GM23248 (cell line): ENCODE results near the gene CADPS2. TPM values are rescaled to one million over a fixed set of nuclear protein-coding genes. Genes with fewer than 3 reads are reported as not detected.

Source experiments
- DNase-seq: peaks from one replicate; pipeline ENCODE4 v3.0.0-alpha.2; 2015
- H2AFZ ChIP-seq: fragments of 200-600 bp; sonication (generic); 2 replicates; pipeline ENCODE4 v1.6.1; 2016; ENCODE audit warnings: antibody characterized with exemption
- H3F3A ChIP-seq: fragments of 200-600 bp; sonication (generic); 2 replicates; pipeline ENCODE4 v1.6.1; 2016; ENCODE audit warnings: mild to moderate bottlenecking, antibody characterized with exemption, mixed run types; ENCODE audit not compliant: insufficient read depth
- H3K27ac ChIP-seq: fragments of 200-600 bp; sonication (generic); 2 replicates; pipeline ENCODE4 v1.5.1; 2016; ENCODE audit warnings: mild to moderate bottlenecking
- H3K27me3 ChIP-seq: fragments of 200-600 bp; sonication (generic); replicated peaks from 2 replicates; pipeline ENCODE4 v1.6.1; 2016; ENCODE audit warnings: mild to moderate bottlenecking; ENCODE audit not compliant: insufficient read depth
- H3K36me3 ChIP-seq: fragments of 200-600 bp; sonication (generic); 2 replicates; pipeline ENCODE4 v1.6.1; 2016; ENCODE audit warnings: low read depth, mild to moderate bottlenecking
- H3K4me1 ChIP-seq: fragments of 200-600 bp; sonication (generic); 2 replicates; pipeline ENCODE4 v1.6.1; 2016; ENCODE audit warnings: mild to moderate bottlenecking; ENCODE audit not compliant: insufficient read depth
- H3K4me2 ChIP-seq: fragments of 200-600 bp; sonication (generic); one replicate; pipeline ENCODE4 v1.6.1; 2016; ENCODE audit warnings: mild to moderate bottlenecking; ENCODE audit not compliant: unreplicated experiment
- H3K4me3 ChIP-seq: fragments of 200-600 bp; sonication (generic); 2 replicates; pipeline ENCODE4 v1.5.1; 2016; ENCODE audit warnings: mild to moderate bottlenecking
- H3K79me2 ChIP-seq: fragments of 200-600 bp; sonication (generic); 2 replicates; pipeline ENCODE4 v1.6.1; 2016; ENCODE audit warnings: mild to moderate bottlenecking; ENCODE audit not compliant: insufficient read depth
- H3K9ac ChIP-seq: fragments of 200-600 bp; sonication (generic); 2 replicates; pipeline ENCODE4 v1.6.1; 2016; ENCODE audit warnings: mild to moderate bottlenecking
- H3K9me2 ChIP-seq: fragments of 200-600 bp; sonication (generic); 2 replicates; pipeline ENCODE4 v1.6.1; 2016; ENCODE audit warnings: mixed run types, mild to moderate bottlenecking, moderate library complexity; ENCODE audit not compliant: insufficient read depth
- H3K9me3 ChIP-seq: fragments of 200-600 bp; sonication (generic); one replicate; pipeline ENCODE4 v1.6.1; 2017; ENCODE audit warnings: low read depth
- H4K20me1 ChIP-seq: fragments of 200-600 bp; sonication (generic); 2 replicates; pipeline ENCODE4 v1.6.0; 2016; ENCODE audit not compliant: insufficient read depth
- EZH2 ChIP-seq: fragments of 200-600 bp; sonication (generic); IDR thresholded peaks from 2 replicates; pipeline ENCODE4 v1.6.1; 2018; ENCODE audit warnings: antibody characterized with exemption, mild to moderate bottlenecking; ENCODE audit not compliant: insufficient read depth, poor library complexity, severe bottlenecking
- EZH2phosphoT487 ChIP-seq: fragments of 200-600 bp; sonication (generic); IDR thresholded peaks from 2 replicates; pipeline ENCODE4 v1.6.1; 2018; ENCODE audit warnings: antibody characterized with exemption, moderate library complexity, mild to moderate bottlenecking, low read depth; ENCODE audit not compliant: insufficient read depth
- WGBS, 2 experiments: methylation state at CpG; one replicate each; pipeline ENCODE4 v1.1.6; 2015 to 2017; ENCODE audit warnings: low lambda C conversion rate in 2 of 2, low coverage in 1 of 2; ENCODE audit errors: missing lambda C conversion rate in 2 of 2; 5-methylcytosine and 5-hydroxymethylcytosine counted together
- in situ Hi-C: fragments of 300-500 bp; cut with MboI; formaldehyde crosslinking; loops from 2 replicates; pipeline ENCODE4 v1.15.0; 2020
- polyA plus RNA-seq: library from polyadenylated mRNA; unstranded; fragments of >200 nt; fragmentation: Nextera tagmentation; extraction: Ambion mirVana; gene quantifications from 2 replicates; pipeline ENCODE4 v1.2.1, GENCODE V29; 2016
- total RNA-seq: library from RNA; depleted of rRNA; stranded (reverse); fragments of >200 nt; shearing (Covaris generic); gene quantifications from 2 replicates; pipeline ENCODE4 v1.2.3, GENCODE V29; 2014

The CADPS2 gene
- total and polyA plus RNA-seq, 2 experiments from 2014 or later: 0.06 to 0.43 TPM

DNA sequence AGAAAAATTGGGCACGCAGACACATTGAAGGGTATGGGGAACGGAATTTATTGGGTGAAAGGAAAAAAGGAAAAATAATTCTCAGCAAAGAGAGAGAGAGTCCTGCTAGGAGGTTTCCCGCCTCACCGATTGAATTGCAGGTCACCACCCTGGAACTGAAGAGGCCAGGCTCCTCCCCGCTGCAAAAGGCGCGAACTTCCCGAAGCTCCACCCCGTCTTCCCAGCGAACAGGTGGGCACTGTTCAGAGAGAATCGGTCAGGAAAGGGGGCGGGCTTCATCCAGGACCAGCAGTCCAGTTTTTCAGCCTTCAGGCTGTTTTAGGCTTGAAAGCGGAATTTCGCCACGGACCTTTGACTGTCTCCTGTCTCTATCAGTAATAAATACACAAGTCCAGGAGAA is 27.3 kb upstream of the CADPS2 start:
- in situ Hi-C loops: no loop called here
- no peak for DNase-seq
- Histone ChIP-seq H3F3A (no peaks in the 10 kb centered on the region), H3K9ac (no peak overlapping the region), H3K27ac (no peak overlapping the region), H3K4me2 (no peak overlapping the region), H3K79me2 (no peaks in the 10 kb centered on the region), H4K20me1 (no peaks in the 10 kb centered on the region), H3K9me3 (no peaks in the 10 kb centered on the region), H3K9me2 (no peaks in the 10 kb centered on the region), H3K4me3 (no peak overlapping the region), H3K4me1 (no peaks in the 10 kb centered on the region), H3K27me3 (no peaks in the 10 kb centered on the region), H2AFZ (no peak overlapping the region), H3K36me3 (no peaks in the 10 kb centered on the region)
- 52 to 56% methylated on average over 15 of the region's 15 CpGs for WGBS, 2 experiments
- TF ChIP-seq EZH2 (no peak), EZH2phosphoT487 (no peak)

DNA sequence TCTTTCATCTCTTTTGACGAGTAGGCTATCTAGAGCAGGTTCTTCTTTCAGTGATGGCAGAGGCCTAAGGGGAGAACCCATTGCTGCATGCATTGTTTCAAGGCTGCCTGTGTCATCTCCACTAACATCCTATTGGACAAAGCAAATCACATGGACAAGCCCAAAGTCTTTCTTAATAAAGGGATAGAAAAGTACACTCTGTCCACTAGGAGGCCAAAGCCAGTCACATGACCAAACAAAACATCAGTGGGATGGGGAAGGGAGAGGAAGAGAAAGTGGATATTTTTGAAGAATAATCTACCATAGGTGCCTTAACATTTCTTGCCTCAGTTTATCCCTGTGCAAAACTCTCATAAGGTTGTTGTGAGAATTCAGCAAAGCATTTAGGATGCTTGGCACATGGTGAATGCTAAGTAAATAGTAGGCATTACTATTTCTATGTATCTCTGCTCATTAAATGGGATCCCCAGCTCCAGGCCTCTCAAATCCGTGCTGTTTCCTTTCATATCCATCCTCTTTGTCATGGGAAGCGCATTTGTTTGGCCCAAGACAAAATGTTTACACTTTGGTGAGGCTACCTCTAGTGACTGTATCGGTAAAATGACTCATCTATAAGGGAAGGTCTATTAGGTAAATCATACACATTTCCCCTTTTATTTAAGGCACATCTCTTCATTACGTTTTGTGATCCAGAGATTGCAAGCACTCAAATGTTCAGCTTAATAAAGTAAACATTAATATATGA is 16.7 kb upstream of the CADPS2 start:
- Histone ChIP-seq H3K9ac (no peak overlapping the region), H3K4me2 (no peak overlapping the region), H2AFZ (no peak overlapping the region), H3K9me2 (no peaks in the 10 kb centered on the region), H3K4me3 (no peak overlapping the region), H3K36me3 (no peaks in the 10 kb centered on the region), H3K27ac (no peak overlapping the region), H4K20me1 (no peaks in the 10 kb centered on the region), H3K27me3 (no peaks in the 10 kb centered on the region), H3K4me1 (no peaks in the 10 kb centered on the region), H3K79me2 (no peaks in the 10 kb centered on the region), H3F3A (no peaks in the 10 kb centered on the region), H3K9me3 (no peaks in the 10 kb centered on the region)
- no peak for TF ChIP-seq EZH2phosphoT487
- in situ Hi-C loops: no loop called here
- peak; percentile 6 for DNase-seq
- 34 to 45% methylated on average over 5 of the region's 5 CpGs for WGBS, 2 experiments

DNA sequence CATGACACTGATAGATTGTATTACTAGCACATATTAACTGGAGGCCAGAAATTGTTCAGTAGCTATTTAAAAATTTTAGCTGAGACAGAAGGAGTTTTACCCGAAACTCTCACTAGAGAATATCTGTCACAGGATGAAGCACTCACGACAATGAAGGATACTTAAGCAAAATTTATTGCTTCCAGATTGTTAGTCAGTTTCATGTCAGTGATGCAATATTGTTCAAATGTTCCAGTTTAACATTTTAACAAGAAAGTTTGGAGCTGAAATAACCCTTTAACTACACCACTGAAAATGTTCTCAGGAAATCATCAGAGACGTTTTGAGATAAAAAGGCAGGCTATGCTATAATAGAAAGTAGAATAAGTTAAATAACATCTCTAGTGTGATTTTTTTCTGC is 15.0 kb upstream of the CADPS2 start:
- no peak overlapping the region for H3K4me2 ChIP-seq
- no peaks in the 10 kb centered on the region for H3K9me2 ChIP-seq
- H3K9me3 ChIP-seq: no peaks in the 10 kb centered on the region
- no peak overlapping the region for H3K9ac ChIP-seq
- H3K27me3 ChIP-seq: no peaks in the 10 kb centered on the region
- H3K4me1 ChIP-seq: no peaks in the 10 kb centered on the region
- in situ Hi-C loops: no loop called here
- no peaks in the 10 kb centered on the region for H3K79me2 ChIP-seq
- H3K27ac ChIP-seq: no peak overlapping the region
- H2AFZ ChIP-seq: no peak overlapping the region
- no peak overlapping the region for H3K4me3 ChIP-seq
- no peaks in the 10 kb centered on the region for H3F3A ChIP-seq
- TF ChIP-seq EZH2 (no peak), EZH2phosphoT487 (no peak)
- no peaks in the 10 kb centered on the region for H3K36me3 ChIP-seq
- H4K20me1 ChIP-seq: no peaks in the 10 kb centered on the region
- WGBS, 2 experiments: 1 to 2% methylated on average over 3 of the region's 3 CpGs
- DNase-seq: no peak

DNA sequence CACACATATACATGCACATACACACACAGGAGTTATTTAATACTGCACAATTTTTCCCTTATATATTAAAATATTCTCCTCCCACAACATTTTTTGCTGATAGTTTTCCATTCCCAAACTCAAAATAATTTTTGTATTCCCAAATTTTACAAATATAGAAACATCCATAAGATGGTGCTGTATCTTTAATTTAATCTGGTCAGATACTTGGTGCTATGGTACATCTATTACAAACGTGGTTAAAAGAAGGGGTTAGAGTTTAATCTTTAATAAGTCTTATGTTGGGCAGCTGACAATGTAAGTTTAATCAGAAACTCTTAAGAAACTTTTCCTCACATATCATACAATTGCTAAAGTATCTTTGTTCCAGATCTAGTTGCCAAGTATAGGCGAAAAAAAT is 10.2 kb upstream of the CADPS2 start:
- Histone ChIP-seq H3K9ac (no peak overlapping the region), H3K36me3 (no peaks in the 10 kb centered on the region), H2AFZ (no peak overlapping the region), H4K20me1 (no peaks in the 10 kb centered on the region), H3K4me3 (no peak overlapping the region), H3K27ac (no peak overlapping the region), H3F3A (no peaks in the 10 kb centered on the region), H3K79me2 (no peaks in the 10 kb centered on the region), H3K9me2 (no peaks in the 10 kb centered on the region), H3K4me1 (no peaks in the 10 kb centered on the region), H3K9me3 (no peaks in the 10 kb centered on the region), H3K4me2 (no peak overlapping the region), H3K27me3 (no peaks in the 10 kb centered on the region)
- TF ChIP-seq EZH2 (no peak), EZH2phosphoT487 (no peak)
- in situ Hi-C loops: no loop called here
- DNase-seq: no peak
- WGBS, 2 experiments: 7 to 10% methylated on average over 2 of the region's 2 CpGs
